NK-92 treated with Interleukin-12 subunit alpha and Interleukin-12 subunit beta, amount 100 ng/mL, for 24 hours (cell line): ENCODE results near the gene OVCA2.

Experiments
- DNase-seq: peaks from one replicate; lab custom pipeline; 2025; lab: John Stamatoyannopoulos, UW

Gene OVCA2

GRCh38 chr17:2065949-2066400, 24.2 kb downstream of the OVCA2 start:
- no peak for DNase-seq

GRCh38 chr17:2067048-2067561, 25.3 kb downstream of the OVCA2 start:
- no peak for DNase-seq

- DNase-seq = no peak
Observed at GRCh38 chr17:2067608-2068024, 25.8 kb downstream of the OVCA2 start.

GRCh38 chr17:2068031-2068518, 26.3 kb downstream of the OVCA2 start:
- DNase-seq = no peak

- DNase-seq = no peak
Observed at GRCh38 chr17:2068519-2069051, 26.8 kb downstream of the OVCA2 start.

- no peak for DNase-seq
Observed at GRCh38 chr17:2070241-2071023, 28.6 kb downstream of the OVCA2 start.

- DNase-seq = no peak
Observed at GRCh38 chr17:2071024-2071385, 29.2 kb downstream of the OVCA2 start.

GRCh38 chr17:2071455-2072281, 29.8 kb downstream of the OVCA2 start:
- no peak for DNase-seq

- DNase-seq = no peak
Observed at GRCh38 chr17:2074919-2075318, 33.1 kb downstream of the OVCA2 start.

GRCh38 chr17:2075336-2076086, 33.7 kb downstream of the OVCA2 start:
- DNase-seq = no peak

GRCh38 chr17:2076087-2076984, 34.5 kb downstream of the OVCA2 start:
- no peak for DNase-seq

- DNase-seq = no peak
Observed at GRCh38 chr17:2077040-2077439, 35.2 kb downstream of the OVCA2 start.

GRCh38 chr17:2081564-2081963, 39.7 kb downstream of the OVCA2 start:
- no peak for DNase-seq

- DNase-seq = no peak
Observed at GRCh38 chr17:2082003-2082781, 40.4 kb downstream of the OVCA2 start.

GRCh38 chr17:2083613-2084035, 41.8 kb downstream of the OVCA2 start:
- no peak for DNase-seq

GRCh38 chr17:2084036-2084765, 42.4 kb downstream of the OVCA2 start:
- DNase-seq = no peak

GRCh38 chr17:2084766-2085647, 43.2 kb downstream of the OVCA2 start:
- no peak for DNase-seq

- DNase-seq = no peak
Observed at GRCh38 chr17:2085648-2085949, 43.8 kb downstream of the OVCA2 start.
